NCI-H510A treated with DMSO at 0.1 percent for 48 hours (cell line): ENCODE results near the gene TMEM126B.
A peak's percentile ranks its signal among the peaks of the same experiment; 100 is the strongest.
"Not testable (repeated sequence)": the region's sequence is repeated elsewhere in the genome, so short reads cannot be mapped to it uniquely, and the experiment has no call there.

Source experiments
- DNase-seq: peaks from one replicate; lab custom pipeline; 2025; lab: John Stamatoyannopoulos, UW

The TMEM126B gene

GRCh38 chr11:85627998-85628770 is at the start of gene TMEM126B:
Gene TMEM126B (plus strand): TSS chr11:85628593. CDS start chr11:85628608, 15 bp downstream.
- DNase-seq, result peak; percentile 97

DNA sequence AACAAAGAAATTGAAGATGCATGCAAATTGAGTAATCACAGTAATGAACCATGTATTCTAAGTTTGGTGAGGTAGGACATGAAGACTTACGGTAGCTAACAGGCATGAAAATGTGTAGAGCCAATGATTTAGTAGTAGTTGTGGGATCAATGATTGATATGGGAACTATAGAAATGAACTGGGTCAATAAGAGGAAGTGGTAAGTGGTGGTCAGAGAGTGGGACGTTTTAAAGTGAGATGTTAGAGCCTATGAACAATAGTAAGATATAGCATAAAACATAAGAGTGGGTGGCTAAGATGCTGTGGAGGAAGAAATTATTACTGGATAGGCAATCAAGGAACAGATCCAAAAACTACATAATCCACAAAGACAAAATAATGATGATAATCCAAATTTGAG is 46.3 kb upstream of the TMEM126B start:
- no peak for DNase-seq

- no peak for DNase-seq
Observed at GRCh38 chr11:85589373-85589772, 39.0 kb upstream of the TMEM126B start.

GRCh38 chr11:85590848-85591483 is 37.4 kb upstream of the TMEM126B start:
- peak; percentile 45 for DNase-seq

DNA sequence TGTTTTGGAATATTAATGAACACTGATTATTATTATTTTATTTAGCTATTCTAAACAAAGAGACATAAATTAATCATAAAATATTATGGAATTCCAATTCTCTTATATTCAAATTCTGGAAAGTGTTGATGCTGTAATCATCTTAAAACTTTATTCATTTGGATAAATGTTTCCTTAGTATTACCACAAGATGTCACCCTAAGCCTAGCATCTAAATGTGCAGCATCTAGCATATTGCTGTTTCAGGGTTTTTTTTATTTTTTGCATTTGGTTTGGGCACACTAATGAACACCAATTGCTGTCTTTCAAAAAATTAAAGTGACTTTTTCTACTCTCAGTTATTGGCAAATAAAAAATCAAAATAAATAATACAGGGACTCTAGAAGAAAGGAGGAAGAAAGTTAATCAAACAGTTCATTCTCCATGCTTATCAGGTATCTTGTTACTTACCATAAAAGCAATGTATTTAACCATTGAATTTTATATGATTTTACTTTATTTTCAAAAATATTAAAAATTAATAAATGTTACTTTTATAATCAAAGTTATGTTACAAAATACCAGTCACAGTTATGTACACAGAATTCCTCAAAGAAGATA is 33.0 kb upstream of the TMEM126B start:
- DNase-seq, result peak; percentile 30

- DNase-seq, result no peak
Observed at GRCh38 chr11:85596886-85597285, 31.5 kb upstream of the TMEM126B start.

DNA sequence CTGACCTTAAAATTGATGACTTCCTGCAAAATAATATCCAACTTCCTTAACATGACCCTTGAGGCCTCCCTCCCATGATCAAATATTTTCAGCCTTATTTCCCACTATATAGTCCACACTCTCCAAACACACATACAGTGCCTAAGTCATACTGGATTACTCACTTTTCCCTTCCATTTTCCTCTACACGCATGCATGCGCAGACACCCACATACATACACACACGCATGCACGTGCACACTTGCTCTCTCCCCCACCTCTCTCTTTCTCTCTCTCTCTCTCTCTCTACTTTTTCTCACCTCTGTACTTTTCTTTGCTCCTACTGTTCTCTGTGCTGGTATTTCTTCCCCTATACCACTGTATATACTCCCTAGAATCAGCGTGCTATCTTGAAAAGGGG is 29.3 kb upstream of the TMEM126B start:
- DNase-seq, result no peak

DNA sequence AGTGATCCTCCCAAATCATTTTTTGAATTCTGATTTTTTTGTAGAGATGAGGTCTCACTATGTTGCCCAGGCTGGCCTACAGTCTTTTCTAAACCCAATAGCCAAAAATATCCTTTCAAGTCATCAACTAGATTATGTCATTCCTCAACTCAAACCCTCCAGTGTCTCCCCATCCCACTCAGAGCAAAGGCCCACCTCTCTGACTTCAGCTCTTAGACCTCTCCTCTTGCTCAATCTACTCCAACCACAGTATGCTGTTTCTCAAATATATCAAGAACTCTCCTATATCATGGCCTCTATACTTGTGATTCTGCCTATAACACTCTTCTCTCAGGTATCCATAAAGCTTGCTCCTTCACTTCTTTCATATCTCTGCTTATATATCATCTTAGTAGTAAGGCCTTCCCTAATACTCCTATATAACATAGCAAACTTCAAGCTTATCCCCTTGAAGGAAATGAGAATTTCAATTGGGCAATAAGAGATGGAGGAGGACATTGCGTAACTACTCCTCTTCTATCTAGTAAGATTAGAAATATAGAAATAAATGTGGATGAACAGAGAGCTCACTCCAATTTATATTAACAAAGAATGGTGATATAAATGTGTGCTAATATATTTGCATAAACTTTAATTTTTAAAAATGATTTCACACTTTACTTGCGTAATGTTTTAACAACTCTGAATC is 25.7 kb upstream of the TMEM126B start:
- no peak for DNase-seq

- no peak for DNase-seq
Observed at GRCh38 chr11:85603220-85603619, 25.2 kb upstream of the TMEM126B start.

- DNase-seq, result not testable (repeated sequence)
Observed at GRCh38 chr11:85606237-85606636, 22.2 kb upstream of the TMEM126B start.

- DNase-seq, result not testable (repeated sequence)
Observed at GRCh38 chr11:85608621-85609020, 19.8 kb upstream of the TMEM126B start.

DNA sequence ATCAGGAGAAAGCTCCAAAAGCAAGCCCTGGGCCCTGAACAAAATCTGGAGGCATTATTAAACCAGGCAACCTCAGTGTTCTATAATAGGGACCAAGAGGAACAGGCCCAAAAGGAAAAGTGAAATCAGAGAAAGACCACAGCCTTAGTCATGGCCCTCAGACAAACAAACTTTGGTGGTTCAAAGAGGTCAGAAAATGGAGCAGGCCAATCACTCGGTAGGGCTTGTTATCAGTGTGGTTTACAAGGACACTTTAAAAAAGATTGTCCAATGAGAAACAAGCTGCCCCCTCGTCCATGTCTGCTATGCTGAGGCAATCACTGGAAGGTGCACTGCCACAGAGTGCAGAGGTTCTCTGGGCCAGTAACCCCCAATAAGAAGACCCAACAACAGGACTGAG is 19.1 kb upstream of the TMEM126B start:
- not testable (repeated sequence) for DNase-seq

GRCh38 chr11:85611643-85612042 is 16.8 kb upstream of the TMEM126B start:
- not testable (repeated sequence) for DNase-seq

DNA sequence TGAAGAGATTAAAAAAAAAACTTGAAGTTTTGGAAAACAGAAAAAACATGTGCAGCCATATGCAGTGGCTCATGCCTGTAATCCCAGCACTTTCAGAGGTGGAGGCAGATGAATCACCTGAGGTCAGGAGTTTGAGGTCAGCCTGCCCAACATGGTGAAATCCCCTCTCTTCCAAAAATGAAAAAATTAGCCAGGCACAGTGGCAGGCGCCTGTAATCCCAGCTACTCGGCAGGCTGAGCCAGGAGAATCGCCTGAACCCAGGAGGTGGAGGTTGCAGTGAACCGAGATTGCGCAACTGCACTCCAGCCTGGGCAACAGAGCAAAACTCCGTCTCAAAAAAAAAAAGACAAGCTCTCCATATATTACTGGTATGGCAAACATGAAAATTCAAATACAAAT is 8.9 kb upstream of the TMEM126B start:
- no peak for DNase-seq

DNA sequence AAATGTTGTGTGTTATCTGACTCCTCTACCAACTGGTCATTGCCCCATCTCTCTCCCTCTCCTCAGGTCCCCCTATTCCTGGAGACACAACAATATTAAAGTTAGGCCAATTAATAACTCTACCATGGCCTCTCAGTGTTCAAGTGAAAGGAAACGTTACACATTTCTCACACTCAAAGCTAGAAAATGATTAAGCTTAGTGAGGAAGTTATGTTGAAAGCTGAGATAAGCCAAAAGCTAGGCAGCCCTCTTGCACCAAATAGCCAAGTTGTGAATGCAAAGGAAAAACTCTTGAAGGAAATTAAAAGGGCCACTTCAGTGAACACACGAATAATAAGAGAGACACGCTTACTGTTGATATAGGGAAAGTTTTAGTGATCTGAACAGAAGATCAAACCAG is 8.1 kb upstream of the TMEM126B start:
- no peak for DNase-seq

GRCh38 chr11:85626496-85626895 is 1.9 kb upstream of the TMEM126B start:
- DNase-seq, result peak; percentile 10

DNA sequence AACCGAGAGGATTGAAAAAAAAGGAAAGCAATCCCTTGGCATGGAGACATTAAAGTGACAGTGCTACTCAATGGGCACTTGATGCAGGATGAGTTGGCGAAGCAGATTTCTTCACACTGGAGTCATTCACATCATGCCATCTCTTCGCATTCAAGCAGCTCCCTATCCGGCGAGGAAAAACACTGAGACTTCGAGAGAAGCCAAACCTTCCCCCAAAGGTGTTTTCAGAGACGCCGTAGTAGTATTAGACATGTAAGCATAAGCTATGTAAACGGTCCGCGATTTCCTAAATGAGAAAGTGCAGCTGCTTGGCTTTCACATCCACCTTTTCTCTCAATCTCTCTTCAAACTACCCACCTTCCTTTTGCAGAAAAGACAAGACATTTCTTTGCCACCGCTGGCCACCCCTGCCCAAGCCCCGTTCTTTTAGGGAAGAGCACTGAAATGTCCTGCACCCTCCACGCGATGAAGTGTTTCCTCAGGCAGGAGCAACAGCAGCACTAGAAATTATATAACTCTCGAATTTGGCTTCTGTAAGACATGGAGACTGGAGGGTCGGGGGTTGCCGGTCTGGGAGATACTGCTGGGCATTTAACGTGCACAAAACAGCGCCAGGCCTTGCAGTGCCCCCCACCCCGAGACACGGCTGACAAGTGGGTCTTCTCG is 928 bp upstream of the TMEM126B start, which contains the start of gene DLG2:
Gene DLG2 (minus strand): TSS at position 13 of the 666 bp plus-strand sequence.
- DNase-seq, result peak; percentile 19

- no peak for DNase-seq
Observed at GRCh38 chr11:85628771-85629341, 463 bp downstream of the TMEM126B start.

- DNase-seq, result no peak
Observed at GRCh38 chr11:85634747-85635146, 6.4 kb downstream of the TMEM126B start.

DNA sequence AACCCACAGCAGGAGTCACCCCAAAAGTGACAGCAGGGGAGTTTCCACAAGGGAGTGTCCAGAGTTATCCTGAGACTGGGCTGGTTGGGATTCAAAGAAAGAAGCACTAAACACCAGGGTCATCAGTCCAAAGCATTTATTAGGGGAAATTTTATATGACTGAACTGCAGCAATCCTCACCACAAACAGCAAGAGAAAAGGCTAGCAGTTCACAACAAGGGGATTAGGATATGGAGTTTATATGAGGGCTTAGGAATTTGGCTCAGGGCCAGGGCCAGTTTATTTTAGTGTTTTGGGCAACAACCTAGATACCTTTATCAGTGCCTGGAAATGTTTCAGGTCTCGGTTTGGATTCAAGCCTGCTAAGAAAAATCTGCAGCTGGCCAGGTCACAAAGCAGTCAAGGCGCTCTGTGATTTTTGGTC is 14.8 kb downstream of the TMEM126B start:
- no peak for DNase-seq

GRCh38 chr11:85647078-85647477 is 18.7 kb downstream of the TMEM126B start:
- DNase-seq, result no peak
